Coronary artery (tissue), 2 donors: ENCODE results near the gene OR4K1.
"Not testable (repeated sequence)": the region's sequence is repeated elsewhere in the genome, so short reads cannot be mapped to it uniquely, and the experiment has no call there.

Experiments used
- DNase-seq: peaks from one replicate; pipeline ENCODE4 v3.0.0-alpha.2; 2017; ENCODE audit warnings: low spot score
- H3K27ac ChIP-seq, 2 donors: fragments of 200-600 bp; sonication (generic); one replicate each; pipeline ENCODE4 v1.5.1; 2016 to 2019
- H3K4me3 ChIP-seq: fragments of 200-600 bp; sonication (generic); 2 replicates; pipeline ENCODE4 v1.5.1; 2016; ENCODE audit warnings: mild to moderate bottlenecking, moderate library complexity
- TF ChIP-seq, protein P1 (sequence below): fragments of 200-600 bp; sonication (generic); IDR thresholded peaks from one replicate; pipeline ENCODE4 v1.5.1; 2019; ENCODE audit warnings: antibody characterized with exemption

The OR4K1 gene

DNA sequence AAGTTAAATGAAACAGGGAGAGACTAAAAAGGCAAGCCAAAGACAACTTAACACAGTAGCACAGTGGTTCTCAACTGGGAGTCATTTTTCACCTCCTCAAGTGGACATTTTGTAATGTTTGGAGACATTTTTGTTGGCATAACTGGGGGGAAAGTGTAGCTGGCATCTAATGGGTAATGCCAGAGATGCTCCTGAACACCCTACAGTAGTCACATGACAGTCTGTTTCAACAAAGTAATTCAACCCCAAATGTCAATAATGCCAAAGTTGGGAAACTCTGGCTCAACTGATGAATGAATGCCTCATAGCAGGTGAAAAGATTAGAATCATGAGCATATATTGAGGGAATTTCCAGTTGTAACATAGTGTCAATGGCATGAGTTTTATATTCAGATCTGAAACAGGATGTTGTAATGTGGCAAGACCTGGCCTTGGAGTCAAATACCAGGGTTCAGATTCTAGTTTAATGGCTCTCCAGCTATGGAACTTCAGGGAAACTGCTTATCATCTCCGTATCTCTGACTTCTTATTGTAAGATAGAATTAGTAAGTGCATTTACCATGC, 12.7 kb upstream of the OR4K1 start:
- Histone ChIP-seq H3K27ac (no peak overlapping the region), H3K4me3 (no peak overlapping the region)
- DNase-seq, result no peak
- TF ChIP-seq, protein P1, sequence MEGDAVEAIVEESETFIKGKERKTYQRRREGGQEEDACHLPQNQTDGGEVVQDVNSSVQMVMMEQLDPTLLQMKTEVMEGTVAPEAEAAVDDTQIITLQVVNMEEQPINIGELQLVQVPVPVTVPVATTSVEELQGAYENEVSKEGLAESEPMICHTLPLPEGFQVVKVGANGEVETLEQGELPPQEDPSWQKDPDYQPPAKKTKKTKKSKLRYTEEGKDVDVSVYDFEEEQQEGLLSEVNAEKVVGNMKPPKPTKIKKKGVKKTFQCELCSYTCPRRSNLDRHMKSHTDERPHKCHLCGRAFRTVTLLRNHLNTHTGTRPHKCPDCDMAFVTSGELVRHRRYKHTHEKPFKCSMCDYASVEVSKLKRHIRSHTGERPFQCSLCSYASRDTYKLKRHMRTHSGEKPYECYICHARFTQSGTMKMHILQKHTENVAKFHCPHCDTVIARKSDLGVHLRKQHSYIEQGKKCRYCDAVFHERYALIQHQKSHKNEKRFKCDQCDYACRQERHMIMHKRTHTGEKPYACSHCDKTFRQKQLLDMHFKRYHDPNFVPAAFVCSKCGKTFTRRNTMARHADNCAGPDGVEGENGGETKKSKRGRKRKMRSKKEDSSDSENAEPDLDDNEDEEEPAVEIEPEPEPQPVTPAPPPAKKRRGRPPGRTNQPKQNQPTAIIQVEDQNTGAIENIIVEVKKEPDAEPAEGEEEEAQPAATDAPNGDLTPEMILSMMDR, result no peak

DNA sequence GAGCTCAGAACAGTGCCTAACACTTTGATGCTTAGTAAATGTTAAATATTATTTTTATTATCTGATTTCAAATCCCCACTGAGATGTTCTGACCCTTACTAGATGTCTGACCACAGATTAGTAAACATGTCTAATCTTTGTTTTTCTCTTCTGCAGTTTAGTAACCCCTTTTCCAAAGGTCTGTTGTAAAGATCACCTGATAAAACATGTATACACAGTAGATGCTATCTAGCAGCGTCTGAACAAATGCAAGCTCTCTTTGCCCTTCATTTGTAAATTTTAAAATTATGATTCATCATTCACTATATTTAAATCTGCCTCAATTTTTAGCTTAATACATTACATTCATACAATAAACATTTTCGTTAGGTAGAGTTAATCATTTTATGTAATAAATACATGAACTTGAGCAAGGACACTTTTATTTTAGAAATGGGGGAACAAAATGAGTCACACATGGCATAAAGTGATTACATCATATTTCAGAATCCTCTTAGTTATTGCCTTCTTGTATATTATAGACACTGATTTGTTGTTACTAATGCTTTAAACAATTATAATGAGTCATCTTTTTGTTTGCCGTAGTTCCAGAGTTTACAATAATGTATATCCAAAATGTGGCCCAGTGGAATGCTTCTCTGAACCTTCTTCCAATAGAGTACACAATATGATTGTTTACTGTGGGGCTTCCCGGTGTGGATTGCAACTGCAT, 12.0 kb upstream of the OR4K1 start:
- Histone ChIP-seq H3K4me3 (no peak overlapping the region), H3K27ac (no peak overlapping the region)
- DNase-seq, result no peak
- TF ChIP-seq, protein P1, result no peak

DNA sequence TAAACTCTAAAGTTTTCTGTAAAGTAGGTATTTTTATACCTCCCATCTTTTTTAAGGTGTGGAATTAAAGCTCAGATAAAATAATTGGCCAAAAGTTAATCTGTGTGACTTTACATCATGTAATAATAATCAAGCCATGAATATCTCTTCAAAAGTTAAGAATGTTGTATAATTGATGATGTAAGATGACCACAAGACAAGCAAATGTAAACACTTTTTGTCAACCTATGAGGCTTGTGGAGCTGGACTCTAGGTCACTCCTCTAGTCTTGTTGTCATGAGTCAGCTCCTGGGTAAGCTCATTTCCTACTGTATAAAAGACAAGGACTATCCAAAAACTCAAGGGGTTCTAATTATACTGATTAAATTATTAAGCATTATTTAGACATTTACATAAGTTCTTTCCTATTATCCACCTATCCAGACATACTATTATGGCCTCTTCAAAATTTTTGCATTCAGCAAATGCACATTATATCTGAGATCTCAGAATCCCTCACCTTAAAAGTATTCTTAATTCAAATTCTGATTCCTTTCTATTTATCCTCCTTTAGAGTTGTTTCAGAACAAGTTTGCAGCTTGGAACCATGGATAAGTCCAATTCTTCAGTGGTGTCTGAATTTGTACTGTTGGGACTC, 10.6 kb upstream of the OR4K1 start, which contains the start of gene OR4K5:
OR4K5 (plus strand) TSS at position 587 of the 637 bp plus-strand sequence; CDS start at position 587, 0 bp downstream.
- TF ChIP-seq, protein P1, result no peak
- no peak within 1 kb of the TSS for H3K4me3 ChIP-seq
- DNase-seq, result no peak
- no peak within 1 kb of the TSS for H3K27ac ChIP-seq

DNA sequence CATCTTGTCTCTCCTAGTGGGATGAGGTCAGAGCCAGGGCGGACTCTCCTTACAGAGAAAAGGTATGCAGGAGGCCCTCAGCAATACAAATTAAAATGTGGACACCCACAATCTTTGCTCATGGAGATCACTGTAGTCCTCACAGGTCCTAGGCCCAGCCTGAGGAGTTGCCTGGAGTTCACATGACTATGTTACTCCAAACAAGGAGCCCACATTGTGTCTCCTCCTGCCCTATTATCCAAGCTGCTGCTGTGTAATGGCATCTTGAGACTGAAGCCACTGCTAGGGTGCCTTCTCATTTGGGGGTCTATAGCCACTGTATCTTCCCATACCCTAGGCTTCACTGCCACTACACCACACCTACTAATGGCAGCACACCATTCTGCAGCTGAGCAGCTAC, 11.0 kb downstream of the OR4K1 start:
- Histone ChIP-seq H3K4me3 (no peak overlapping the region), H3K27ac (no peak overlapping the region)
- TF ChIP-seq, protein P1, result no peak
- no peak for DNase-seq

DNA sequence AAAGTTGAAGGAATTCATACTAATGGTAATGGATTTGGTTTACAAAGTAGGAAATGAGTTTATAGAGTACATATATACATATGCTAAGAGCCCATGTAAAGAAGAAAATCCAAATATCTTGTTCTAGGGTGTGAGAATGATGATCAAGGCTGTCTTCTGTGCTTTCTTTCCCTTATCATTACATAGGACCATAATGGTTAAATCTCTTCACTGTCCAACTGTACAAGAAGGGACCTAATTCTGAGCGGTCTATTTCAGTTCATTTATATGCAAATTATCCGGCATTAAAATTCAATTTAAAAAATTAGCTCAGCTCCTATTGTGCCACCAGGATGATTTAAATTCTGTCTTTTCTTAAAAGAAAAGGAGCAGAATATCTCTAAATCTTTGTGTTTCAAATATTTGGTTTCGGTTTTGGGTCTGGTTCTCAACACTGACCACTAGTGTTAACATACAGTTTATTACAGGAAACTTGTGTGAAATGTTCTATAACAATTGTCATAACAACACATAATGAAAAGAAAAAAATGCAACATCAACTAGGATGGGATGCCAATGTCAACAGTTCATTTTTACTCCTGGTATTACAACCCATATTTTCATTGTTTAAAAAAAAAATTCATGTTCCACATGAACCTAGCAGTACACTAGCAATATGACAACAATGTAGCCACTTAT, 16.8 kb downstream of the OR4K1 start:
- TF ChIP-seq, protein P1, result no peak
- H3K4me3 ChIP-seq, result no peak overlapping the region
- no peak overlapping the region for H3K27ac ChIP-seq
- DNase-seq, result no peak

DNA sequence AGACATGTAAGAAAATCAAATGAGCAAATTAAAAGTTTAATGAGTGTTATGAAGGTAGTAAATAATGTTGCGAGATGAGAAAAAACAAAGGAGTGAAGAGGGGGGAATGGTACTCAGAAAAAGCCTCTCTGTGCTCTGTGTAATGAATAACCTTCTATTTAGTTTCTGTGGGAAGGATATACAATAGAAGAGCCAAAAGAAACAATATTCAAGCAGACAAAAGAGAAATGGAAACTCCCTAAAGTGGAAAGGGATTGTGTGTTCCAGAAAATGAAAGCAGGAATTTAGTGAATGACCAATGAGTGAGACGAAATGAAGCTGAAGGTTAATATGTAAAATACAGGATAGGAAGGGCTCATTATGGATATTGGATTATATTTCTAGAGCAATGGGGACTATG, 18.5 kb downstream of the OR4K1 start:
- Histone ChIP-seq H3K4me3 (no peak overlapping the region), H3K27ac (no peak overlapping the region)
- TF ChIP-seq, protein P1, result no peak
- no peak for DNase-seq

DNA sequence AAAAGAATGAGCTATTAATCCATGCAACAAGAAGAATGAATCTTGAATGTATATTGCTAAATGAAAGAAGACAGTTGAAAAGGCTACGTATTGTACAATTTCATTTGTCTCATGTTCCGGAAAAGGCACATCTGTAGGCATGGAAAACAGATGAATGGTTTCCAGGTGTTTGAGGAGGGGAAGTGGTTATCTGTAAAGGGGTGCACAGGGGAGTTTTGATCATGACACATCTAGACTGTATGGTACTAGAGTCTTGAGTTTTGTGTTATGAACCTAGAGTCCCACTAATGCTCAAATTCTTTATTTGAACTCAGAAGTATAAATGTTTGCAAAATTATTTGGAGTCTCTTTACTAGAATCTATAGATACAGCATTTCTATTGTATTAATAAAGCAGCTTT, 39.0 kb downstream of the OR4K1 start:
- H3K27ac ChIP-seq, DNase-seq, H3K4me3 ChIP-seq: not testable (repeated sequence)
